KMS-11 (cell line): ENCODE data around the gene RAI1.

Experiments used
- H2AFZ ChIP-seq: fragments of 200-600 bp; sonication (generic); 2 replicates; pipeline ENCODE4 v1.6.1; 2016; ENCODE audit warnings: antibody characterized with exemption, mixed run types, low read depth
- H3K27ac ChIP-seq: fragments of 200-600 bp; sonication (generic); 2 replicates; pipeline ENCODE4 v1.6.1; 2016; ENCODE audit warnings: mild to moderate bottlenecking, mixed run types
- H3K27me3 ChIP-seq: fragments of 200-600 bp; sonication (generic); 2 replicates; pipeline ENCODE4 v1.6.1; 2017; ENCODE audit warnings: mild to moderate bottlenecking, low read depth, mixed run types, moderate library complexity; ENCODE audit not compliant: insufficient read depth
- H3K36me3 ChIP-seq: fragments of 200-600 bp; sonication (generic); 2 replicates; pipeline ENCODE4 v1.6.1; 2017; ENCODE audit warnings: mild to moderate bottlenecking, mixed run types; ENCODE audit not compliant: insufficient read depth
- H3K4me1 ChIP-seq: fragments of 200-600 bp; sonication (generic); 2 replicates; pipeline ENCODE4 v1.6.1; 2016; ENCODE audit warnings: mild to moderate bottlenecking, low read depth, mixed run types; ENCODE audit not compliant: poor library complexity, severe bottlenecking
- H3K4me2 ChIP-seq: fragments of 200-600 bp; sonication (generic); 2 replicates; pipeline ENCODE4 v1.7.0; 2016; ENCODE audit warnings: mild to moderate bottlenecking, mixed run types
- H3K4me3 ChIP-seq: fragments of 200-600 bp; sonication (generic); IDR thresholded peaks from 2 replicates; pipeline ENCODE4 v1.6.1; 2017; ENCODE audit warnings: low read depth, low read length, mixed read lengths; ENCODE audit not compliant: insufficient read depth
- H3K79me2 ChIP-seq: fragments of 200-600 bp; sonication (generic); 2 replicates; pipeline ENCODE4 v1.6.1; 2016; ENCODE audit warnings: low read depth, mixed run types; ENCODE audit not compliant: insufficient read depth
- H3K9ac ChIP-seq: fragments of 200-600 bp; sonication (generic); 2 replicates; pipeline ENCODE4 v1.6.1; 2016; ENCODE audit warnings: mild to moderate bottlenecking, mixed run types
- H4K20me1 ChIP-seq: fragments of 200-600 bp; sonication (generic); 2 replicates; pipeline ENCODE4 v1.6.1; 2016; ENCODE audit warnings: mild to moderate bottlenecking, mixed run types; ENCODE audit not compliant: insufficient read depth
- TF ChIP-seq, protein P1 (sequence below): fragments of 200-600 bp; sonication (generic); conservative IDR thresholded peaks from 2 replicates; pipeline ENCODE4 v1.6.1; 2017; ENCODE audit warnings: low read depth, mild to moderate bottlenecking, antibody characterized with exemption, low read length, moderate library complexity, mixed read lengths

Gene RAI1

DNA sequence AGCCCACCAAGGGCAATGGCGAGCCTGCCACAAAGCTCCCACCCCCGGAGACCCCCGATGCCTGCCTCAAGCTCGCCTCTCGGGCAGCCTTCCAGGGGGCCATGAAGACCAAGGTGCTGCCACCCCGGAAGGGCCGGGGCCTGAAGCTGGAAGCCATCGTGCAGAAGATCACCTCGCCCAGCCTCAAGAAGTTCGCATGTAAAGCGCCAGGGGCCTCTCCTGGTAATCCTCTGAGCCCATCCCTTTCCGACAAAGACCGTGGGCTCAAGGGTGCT is 115.5 kb downstream of the RAI1 start:
- Histone ChIP-seq H2AFZ (no peak overlapping the region), H3K4me1 (no peaks in the 10 kb centered on the region), H3K4me2 (no peak overlapping the region), H3K36me3 (no peaks in the 10 kb centered on the region), H3K4me3 (no peak overlapping the region), H3K79me2 (no peaks in the 10 kb centered on the region), H3K27ac (no peak overlapping the region), H4K20me1 (no peaks in the 10 kb centered on the region), H3K27me3 (no peaks in the 10 kb centered on the region), H3K9ac (no peak overlapping the region)
- TF ChIP-seq, protein P1, sequence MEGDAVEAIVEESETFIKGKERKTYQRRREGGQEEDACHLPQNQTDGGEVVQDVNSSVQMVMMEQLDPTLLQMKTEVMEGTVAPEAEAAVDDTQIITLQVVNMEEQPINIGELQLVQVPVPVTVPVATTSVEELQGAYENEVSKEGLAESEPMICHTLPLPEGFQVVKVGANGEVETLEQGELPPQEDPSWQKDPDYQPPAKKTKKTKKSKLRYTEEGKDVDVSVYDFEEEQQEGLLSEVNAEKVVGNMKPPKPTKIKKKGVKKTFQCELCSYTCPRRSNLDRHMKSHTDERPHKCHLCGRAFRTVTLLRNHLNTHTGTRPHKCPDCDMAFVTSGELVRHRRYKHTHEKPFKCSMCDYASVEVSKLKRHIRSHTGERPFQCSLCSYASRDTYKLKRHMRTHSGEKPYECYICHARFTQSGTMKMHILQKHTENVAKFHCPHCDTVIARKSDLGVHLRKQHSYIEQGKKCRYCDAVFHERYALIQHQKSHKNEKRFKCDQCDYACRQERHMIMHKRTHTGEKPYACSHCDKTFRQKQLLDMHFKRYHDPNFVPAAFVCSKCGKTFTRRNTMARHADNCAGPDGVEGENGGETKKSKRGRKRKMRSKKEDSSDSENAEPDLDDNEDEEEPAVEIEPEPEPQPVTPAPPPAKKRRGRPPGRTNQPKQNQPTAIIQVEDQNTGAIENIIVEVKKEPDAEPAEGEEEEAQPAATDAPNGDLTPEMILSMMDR: no peak

DNA sequence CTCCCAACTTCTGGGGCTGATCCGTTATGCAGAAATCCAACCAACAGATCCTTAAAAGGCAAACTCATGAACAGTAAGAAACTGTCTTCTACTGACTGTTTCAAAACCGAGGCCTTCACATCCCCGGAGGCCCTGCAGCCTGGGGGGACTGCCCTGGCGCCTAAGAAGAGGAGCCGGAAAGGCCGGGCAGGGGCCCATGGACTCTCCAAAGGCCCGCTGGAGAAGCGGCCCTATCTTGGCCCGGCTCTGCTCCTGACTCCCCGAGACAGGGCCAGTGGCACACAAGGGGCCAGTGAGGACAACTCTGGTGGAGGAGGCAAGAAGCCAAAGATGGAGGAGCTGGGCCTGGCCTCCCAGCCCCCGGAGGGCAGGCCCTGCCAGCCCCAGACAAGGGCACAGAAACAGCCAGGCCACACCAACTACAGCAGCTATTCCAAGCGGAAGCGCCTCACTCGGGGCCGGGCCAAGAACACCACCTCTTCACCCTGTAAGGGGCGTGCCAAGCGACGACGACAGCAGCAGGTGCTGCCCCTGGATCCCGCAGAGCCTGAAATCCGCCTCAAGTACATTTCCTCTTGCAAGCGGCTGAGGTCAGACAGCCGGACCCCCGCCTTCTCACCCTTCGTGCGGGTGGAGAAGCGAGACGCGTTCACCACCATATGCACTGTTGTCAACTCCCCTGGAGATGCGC is 116.0 kb downstream of the RAI1 start:
- TF ChIP-seq, protein P1: no peak

DNA sequence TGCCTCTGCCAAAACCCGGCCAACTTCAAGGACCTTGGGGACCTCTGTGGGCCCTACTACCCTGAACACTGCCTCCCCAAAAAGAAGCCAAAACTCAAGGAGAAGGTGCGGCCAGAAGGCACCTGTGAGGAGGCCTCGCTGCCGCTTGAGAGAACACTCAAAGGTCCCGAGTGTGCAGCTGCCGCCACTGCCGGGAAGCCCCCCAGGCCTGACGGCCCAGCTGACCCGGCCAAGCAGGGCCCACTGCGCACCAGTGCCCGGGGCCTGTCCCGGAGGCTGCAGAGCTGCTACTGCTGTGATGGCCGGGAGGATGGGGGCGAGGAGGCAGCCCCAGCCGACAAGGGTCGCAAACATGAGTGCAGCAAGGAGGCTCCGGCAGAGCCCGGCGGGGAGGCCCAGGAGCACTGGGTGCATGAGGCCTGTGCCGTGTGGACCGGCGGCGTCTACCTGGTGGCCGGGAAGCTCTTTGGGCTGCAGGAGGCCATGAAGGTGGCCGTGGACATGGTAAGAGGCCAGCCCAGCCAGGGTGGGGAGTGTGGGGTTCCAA is 116.8 kb downstream of the RAI1 start:
- Histone ChIP-seq H3K4me3 (no peak overlapping the region), H3K79me2 (no peaks in the 10 kb centered on the region), H3K4me1 (no peaks in the 10 kb centered on the region), H3K9ac (no peak overlapping the region), H4K20me1 (no peaks in the 10 kb centered on the region), H2AFZ (no peak overlapping the region), H3K27ac (no peak overlapping the region), H3K36me3 (no peaks in the 10 kb centered on the region), H3K4me2 (no peak overlapping the region), H3K27me3 (no peaks in the 10 kb centered on the region)
- TF ChIP-seq, protein P1: no peak

More for the DNA sequence above, 116.0 kb downstream of the RAI1 start:
- Histone ChIP-seq H3K4me2 (no peak overlapping the region), H3K79me2 (no peaks in the 10 kb centered on the region), H3K4me1 (no peaks in the 10 kb centered on the region), H3K9ac (no peak overlapping the region), H3K36me3 (no peaks in the 10 kb centered on the region), H3K27ac (no peak overlapping the region), H3K27me3 (no peaks in the 10 kb centered on the region), H4K20me1 (no peaks in the 10 kb centered on the region), H3K4me3 (no peak overlapping the region), H2AFZ (no peak overlapping the region)

DNA sequence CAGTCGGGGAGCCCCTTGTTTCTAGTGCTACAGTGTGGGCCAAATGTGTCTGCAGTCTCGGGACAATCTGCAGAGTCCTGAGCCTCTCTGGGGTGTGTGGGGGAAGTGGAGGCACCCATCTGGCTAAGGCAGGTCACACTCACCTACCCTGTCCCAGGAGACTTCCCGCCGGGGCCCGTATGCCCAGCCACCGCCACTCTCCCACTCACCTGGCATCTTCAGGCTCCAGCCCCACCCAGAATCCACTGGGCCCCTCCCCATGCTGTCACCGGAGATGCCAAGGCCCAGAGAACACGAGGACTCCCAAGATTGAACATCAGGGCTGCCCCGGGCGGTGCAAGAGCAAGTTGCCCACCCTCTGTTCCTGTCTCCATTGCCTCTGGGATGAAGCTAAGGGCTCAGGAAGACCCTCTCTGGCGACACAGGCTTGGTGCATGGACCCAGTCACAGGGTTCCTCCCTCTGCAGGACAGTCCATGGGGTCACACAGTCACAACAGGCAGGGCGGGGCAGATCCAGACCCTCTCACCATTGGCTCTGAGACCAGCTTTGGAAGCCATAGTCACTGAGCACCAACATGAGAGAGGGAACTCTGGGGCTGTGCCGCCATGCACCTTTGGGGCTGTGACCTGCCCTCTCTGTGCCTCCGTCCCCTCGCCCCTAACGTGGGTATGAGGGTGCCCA is 117.5 kb downstream of the RAI1 start:
- Histone ChIP-seq H3K9ac (no peak overlapping the region), H3K4me2 (no peak overlapping the region), H3K36me3 (no peaks in the 10 kb centered on the region), H3K4me1 (no peaks in the 10 kb centered on the region), H4K20me1 (no peaks in the 10 kb centered on the region), H3K27me3 (no peaks in the 10 kb centered on the region), H2AFZ (no peak overlapping the region), H3K4me3 (no peak overlapping the region), H3K79me2 (no peaks in the 10 kb centered on the region), H3K27ac (no peak overlapping the region)
- TF ChIP-seq, protein P1: no peak
